ENCODE measurements around the gene HEATR9.
"Not testable (repeated sequence)": the region's sequence is repeated elsewhere in the genome, so short reads cannot be mapped to it uniquely, and the experiment has no call there.

HEATR9 gene, protein sequence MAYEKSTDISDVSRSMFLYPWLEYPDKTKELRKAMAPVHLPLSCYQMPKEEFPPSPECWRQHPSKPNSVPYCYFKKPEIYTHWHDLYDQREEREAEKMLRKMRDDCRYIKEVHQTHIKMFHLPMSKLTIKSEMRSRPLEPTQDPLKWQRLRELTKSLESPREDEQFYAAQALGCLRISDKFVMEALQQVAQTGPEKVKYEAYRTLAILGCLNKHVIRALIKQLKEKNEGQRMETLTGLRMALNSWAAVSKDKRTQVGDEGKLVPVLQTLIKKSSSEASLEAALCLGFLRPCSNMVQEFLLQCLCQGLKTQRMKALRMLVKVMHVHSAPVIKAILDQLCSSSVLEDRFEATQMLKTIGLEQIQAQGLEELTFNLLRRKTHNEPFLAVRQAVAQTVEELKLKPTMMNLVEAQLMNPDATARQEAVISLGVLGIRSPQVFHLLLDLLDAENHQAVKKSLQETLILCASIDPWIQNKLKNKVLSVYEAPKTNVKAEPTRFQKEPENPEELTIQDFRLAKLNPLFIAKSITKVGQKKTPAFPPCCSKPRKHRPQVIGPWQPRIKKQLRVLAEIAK

GRCh38 chr17:35868737-35869136 lies at the start of gene HEATR9:
Gene HEATR9 (minus strand): TSS chr17:35868891. CDS start chr17:35868742, 149 bp downstream.
- no peak for DNase-seq (ENCODE audit: low spot score)

GRCh38 chr17:35917519-35918213 lies 49.0 kb upstream of the HEATR9 start:
- no peak for DNase-seq (ENCODE audit: low spot score)

- no peak for DNase-seq (ENCODE audit: low spot score)
These were observed 46.7 kb upstream of the HEATR9 start for GRCh38 chr17:35915153-35915964.

DNA sequence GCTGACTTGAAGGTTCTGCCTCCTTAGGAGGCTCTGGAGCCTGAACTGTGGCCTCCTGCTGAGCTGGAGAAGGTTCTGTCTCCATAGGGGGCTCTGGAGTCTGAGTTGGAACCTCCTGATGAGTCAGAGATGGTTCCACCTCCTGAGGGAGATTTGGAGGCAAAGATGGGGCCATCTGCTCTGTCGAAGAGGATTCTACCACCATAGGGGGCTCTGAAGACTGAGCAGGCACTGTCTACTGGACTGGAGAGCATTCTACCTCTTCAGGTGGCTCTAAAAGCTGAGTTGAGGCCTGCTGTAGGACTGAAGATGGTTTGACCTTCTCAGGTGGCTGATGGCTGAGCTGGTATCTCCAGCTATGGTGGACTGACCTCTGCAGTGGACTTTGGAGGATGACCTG lies 45.7 kb upstream of the HEATR9 start:
- no peak for DNase-seq (ENCODE audit: low spot score)

- no peak for DNase-seq (ENCODE audit: low spot score)
These were observed 44.9 kb upstream of the HEATR9 start for GRCh38 chr17:35913609-35914008.

- no peak for DNase-seq (ENCODE audit: low spot score)
These were observed 44.3 kb upstream of the HEATR9 start for GRCh38 chr17:35912942-35913341.

DNA sequence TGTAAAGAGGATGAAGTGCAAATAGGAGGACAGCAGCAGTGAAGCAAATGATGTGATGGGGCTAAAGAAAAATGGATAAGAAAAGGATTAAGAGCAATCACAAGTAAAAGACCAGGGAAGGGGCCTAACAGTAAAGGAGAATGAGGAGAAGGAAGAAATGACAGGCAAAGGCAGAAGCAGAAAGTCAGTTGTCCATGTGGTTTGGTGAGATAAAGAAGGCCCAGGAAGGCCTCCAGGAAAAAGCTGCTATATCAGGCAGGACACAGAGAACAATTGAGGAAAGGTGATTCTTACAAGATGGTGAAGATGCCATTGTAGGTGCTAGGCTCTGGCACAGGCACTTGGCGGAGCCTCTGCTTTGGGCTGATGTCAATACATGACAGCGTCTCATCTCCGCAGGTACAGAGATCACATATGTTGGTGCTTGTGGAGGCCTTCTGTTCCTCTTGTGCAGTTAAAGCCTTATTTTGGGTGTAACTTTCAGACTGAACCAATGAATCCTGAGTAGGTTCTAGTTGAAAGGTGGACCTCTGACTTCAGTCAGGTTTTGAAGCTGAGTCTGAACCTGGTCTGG lies 43.7 kb upstream of the HEATR9 start:
- no peak for DNase-seq (ENCODE audit: low spot score)

GRCh38 chr17:35909408-35909807 lies 40.7 kb upstream of the HEATR9 start:
- DNase-seq (ENCODE audit: low spot score), result no peak

DNA sequence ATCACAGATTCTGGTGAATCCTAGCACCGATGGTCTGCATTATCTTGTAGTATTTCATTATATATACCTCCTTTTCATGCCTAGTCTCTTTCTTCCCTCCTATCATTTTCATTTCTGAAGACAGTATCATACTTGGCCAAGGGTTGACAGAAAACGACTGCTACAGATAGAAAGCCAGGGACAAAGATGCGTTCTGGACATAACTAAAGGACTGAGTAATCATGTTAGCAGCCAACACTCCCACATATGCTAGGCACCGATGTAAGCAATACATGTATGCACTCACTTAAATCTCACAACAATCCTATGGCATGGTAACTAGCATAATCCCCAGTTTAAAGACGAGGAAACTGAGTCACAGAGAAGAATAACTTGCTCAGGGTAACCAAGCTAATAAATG lies 39.0 kb upstream of the HEATR9 start:
- DNase-seq (ENCODE audit: low spot score), result no peak

DNA sequence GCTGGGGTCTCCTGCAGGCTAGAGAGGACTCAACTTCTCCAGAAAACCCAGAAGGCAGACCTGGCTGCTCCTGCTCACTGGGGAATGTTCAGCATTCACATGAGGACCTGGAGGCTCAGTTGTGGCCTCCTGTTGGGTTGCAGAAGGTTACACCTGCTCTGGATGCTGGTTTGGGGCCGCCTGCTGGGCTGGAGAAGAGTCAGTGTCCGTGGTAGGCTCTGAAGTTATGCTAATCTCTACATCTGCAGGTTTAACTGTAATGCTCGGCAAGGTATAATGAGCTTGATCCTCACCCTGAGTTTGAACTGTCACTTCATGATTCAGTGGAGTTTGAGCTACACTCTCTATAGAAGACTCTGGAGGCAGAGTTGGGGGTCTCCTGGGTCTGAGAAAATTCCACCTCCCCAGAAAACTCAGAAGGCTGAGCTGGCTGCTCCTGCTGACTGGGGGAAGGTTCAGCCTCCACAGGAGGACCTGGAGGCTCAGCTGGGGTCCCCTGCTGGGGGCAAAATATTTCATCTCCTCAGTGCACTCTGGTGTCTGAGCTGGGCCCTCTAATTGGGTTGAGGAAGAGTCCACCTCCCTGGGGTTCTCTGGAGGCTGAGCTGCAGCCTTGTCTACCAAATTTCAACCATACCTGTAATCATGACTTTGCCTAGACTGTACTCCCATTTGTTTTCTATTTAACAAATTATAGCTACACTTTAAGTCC lies 38.4 kb upstream of the HEATR9 start:
- DNase-seq (ENCODE audit: low spot score), result peak; percentile 19

DNA sequence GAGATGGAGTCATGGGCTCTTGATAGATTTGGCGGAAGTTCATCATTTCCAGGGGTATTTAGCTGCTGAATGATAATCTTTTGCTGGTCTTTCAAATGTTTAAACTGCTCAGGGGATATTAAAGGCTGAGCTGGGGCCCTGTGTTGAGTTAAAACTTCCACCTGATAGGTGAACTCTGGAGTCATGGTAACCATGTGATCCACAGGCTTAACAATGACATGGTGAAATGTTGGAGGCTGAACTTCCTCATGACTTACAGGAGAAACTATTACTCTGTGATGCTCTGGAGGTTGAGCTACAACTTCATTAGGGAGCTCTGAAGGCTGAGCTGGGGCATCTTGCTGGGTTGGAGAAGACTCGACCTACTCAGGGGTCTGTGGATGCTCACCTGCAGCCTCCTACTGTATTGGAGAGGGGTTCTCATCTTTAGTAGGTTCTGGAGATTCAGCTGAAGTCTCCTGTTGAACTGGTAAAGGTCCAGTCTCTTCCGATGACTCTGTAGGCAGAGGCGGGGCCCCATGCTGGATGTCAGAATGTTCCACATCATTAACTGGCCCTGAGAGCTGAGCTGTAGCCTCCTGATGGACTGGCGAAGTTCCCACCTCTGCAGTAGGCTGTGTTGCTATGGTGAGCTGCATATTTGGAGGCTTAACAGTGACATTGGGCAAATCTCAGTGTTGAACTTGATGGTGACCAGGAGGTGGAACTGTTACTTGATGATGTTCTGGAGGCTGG lies 37.7 kb upstream of the HEATR9 start:
- DNase-seq (ENCODE audit: low spot score), result no peak

DNA sequence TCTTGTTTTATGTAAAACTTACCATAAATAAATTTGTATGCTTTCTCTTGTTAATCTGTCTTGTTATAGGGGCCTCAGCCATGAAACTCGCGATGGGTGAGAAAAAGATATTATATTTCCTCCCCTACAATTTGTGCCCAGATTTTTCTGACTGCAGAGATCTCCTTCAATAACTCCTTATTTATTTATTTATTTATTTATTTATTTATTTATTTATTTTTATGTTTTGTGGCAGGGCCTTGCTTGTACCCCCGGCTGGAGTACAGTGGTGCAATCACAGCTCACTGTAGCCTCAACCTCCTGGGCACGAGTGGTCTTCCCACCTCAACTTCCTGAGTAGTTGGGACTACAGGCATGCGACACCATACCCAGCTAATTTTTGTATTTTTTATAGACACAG lies 34.8 kb upstream of the HEATR9 start:
- no peak for DNase-seq (ENCODE audit: low spot score)

- no peak for DNase-seq (ENCODE audit: low spot score)
These were observed 33.0 kb upstream of the HEATR9 start for GRCh38 chr17:35901631-35902175.

DNA sequence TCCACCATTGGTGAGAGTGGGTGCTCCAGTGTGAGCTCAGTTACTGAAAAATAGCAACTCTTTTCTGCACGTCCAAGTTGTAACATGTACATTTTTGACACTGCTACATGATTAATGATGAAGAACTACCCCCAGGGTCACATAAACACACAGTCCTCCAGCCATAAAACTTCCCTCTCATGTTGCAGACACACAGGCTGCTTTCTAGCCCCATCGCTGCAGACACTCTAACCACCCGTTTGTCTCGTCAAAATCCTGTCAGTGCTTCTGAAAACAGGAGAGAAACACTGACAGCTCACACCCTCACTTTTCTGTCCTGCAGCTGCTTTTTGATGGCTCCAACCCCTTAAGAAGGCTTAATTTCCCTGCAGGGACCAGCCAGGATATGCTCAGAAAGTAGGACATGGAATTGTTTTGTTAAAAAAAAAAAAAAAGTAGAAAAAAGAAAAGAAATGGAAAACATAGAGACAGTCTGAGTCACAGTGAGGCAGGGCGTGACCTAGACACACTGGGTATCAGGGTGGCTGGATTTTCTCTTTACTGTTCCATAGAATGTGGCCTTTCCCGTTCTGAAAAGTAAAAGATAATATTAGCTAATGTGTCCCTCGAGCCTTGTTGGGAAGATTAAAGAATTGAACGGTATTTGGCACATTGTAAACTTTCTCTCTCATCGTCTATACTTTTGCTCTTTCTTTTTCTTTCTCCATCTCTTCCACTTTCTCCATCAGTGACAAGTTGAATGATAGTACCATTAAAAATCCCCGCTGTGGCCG lies 32.2 kb upstream of the HEATR9 start:
- peak; percentile 63 for DNase-seq (ENCODE audit: low spot score)

DNA sequence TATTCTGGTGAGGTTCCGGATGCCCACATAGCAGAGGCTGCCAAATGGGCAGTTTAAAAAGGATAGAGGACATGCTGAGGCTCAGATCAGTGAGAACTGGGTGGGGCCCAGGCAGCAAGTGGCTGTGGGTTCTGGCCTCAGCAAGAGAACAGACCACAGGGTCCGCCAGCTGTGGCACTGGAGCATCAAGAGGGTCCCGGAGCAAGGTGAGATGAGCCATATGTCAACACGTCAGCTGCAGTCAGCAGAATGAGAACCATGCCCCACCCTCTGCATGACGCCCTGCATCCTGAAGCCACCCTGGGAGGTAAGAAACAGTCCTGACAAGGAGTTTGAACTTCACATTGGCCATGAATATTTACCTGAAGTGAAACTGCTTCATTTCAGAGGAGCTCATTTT lies 31.6 kb upstream of the HEATR9 start:
- peak; percentile 45 for DNase-seq (ENCODE audit: low spot score)

DNA sequence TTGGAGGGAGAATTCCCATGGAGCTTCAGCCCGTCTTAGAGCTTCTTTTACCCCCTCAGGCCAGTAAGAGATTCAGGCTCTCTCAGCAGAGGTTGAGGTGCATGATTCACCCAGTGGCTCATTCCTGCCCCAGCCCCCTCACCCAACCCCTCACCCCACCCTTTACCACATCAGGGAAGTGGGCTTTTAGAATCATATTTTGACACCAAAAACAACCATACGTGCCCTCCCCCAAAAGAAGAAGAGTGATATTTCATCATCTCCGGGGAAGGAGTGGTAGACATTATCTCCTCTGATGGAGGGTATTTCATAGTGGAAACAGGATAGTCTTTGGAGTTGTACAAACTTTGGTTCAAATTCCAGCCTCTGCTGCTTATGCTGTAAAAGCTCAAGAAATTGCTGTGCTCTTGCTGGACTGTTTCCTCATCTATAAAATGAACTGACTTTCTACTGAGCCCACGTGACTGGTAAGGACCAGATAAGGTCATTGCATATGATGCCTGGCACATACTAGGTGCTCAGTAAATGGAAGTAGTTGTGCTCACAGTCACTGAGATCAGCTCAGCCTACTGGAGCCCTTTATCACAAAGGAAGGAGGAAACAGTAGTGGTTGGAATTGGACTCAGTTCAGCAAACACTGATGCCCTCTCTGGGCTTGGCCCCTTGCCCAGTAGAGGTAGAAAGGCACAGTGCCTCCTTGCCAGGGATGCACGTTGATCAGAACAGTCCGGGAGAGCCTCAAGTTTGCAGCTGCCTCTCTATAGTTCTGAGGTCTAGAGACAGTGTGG lies 29.8 kb upstream of the HEATR9 start:
- DNase-seq (ENCODE audit: low spot score), result peak; percentile 74

- DNase-seq (ENCODE audit: low spot score), result not testable (repeated sequence)
These were observed 29.1 kb upstream of the HEATR9 start for GRCh38 chr17:35897772-35898171.

Measured in CD4-positive, alpha-beta T cell treated with Interleukin-2 at 100 ng/mL for 4 hours (primary cell).